GM20431 (cell line): Measurements from ENCODE around the gene DENND2A.
"Not testable (repeated sequence)": the region's sequence is repeated elsewhere in the genome, so short reads cannot be mapped to it uniquely, and the experiment has no call there.

ENCODE experiments used
- in situ Hi-C: fragments of 300-500 bp; cut with MseI, MboI; formaldehyde crosslinking; loops from one replicate; pipeline ENCODE4 v1.15.0; 2020; ENCODE audit warnings: low sequenced_read_pairs; ENCODE audit not compliant: unreplicated experiment

The DENND2A gene

DNA sequence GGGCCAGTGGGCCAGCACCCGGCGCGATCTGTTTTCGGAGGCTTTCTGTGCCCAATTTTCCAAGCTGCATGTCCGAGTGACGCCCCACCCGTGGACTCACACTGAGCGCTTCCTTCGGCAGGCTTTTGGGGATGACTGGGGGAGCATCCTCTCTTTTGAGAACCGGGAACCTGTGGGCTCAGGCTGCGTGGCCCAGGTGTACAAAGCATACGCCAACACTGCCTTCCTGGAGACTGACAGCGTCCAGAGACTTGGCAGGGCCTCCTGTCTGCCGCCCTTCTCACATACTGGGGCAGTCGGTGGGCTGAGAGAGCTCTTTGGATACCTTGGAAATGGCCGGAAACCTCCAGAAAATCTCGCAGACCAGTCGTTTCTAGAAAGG is 33.2 kb upstream of the DENND2A start:
- in situ Hi-C loops: no loop called here

DNA sequence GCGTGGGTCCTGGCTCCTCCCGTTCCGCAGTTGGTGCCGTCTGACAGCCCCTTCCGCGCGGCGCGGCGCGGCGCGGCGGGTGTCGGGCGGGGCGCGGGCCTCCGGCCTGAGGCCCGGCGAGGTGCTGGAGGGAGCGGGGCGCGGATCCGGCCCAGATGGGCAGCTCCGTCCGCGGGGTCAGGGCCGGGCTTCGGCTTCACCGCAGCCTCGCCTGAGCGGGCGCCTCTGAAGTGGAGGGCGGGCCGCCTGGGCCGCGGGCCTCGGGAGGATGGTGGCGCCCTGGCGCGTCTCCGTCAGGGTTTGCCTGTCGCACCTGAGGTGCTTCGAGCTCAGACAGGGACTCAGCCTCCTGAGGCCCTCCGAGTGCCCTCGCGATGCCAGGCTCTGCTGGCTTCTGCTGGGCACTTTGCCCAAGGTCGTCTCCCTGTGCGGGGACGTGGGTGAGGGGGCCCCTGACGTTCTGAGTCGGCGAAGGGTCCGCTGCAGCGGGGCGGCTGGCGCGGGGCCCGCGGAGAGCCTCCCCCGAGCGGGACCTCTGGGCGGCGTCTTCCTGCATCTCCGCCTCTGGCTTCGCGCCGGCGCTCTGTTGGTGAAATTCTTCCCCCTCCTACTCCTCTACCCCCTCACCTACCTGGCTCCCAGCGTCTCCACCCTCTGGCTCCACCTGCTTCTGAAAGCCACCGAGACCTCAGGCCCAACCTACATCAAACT is 32.6 kb upstream of the DENND2A start:
- in situ Hi-C loops: no loop called here

DNA sequence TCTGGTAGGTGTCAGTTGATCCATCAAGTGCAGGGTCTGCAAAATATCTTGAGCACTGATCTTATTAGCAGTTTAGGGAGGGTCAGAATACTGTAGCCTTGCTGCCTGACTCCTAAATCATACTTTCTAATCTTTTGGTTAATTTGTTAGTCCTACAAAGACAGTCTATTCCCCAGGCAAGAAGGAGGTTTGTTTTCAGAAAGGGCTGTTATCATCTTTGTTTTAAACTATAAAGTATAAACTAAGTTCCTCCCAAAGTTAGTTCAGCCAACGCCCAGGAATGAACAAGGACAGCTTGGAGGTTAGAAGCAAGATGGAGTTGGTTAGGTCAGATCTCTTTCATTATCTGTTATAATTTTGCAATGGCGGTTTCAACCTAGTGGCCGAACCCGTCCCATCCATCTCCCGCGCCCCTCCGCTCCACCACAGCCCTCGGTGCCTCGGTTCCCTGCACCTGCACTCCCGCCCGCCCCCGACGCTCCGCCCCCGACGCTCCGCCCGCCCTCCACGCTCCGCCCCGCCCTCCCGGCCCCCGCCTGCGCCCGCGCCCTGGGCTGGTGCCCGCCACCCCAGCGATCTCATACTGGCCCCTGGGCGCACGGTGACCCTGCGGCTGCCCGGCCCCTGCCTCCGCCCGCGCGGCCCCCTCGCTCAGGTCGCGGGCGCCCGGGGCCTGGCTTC is 31.9 kb upstream of the DENND2A start, which contains the start of gene ADCK2:
ADCK2 (plus strand) TSS at position 564 of the 681 bp plus-strand sequence. CDS start 386 bp downstream, outside the sequence.
- in situ Hi-C loops: no loop called here

DNA sequence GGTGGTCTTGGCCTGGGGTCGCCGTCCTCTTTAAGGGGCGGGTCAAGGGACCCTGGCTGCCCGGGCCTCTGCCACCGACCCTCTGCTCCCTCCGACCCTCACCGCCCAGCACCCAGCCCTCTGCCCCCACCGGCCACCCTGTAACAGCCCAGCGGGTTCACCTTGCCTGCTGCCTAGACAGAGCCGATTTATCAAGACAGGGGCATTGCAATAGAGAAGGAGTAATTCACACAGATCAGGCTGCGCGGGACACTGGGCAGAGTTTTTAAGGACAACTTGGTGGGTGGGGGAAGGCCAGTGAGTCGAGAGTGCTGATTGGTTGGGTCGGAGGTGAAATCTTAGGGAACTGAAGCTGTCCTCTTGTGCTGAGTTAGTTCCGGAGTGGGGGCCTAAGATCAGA is 31.4 kb upstream of the DENND2A start:
- in situ Hi-C loops: no loop called here

GRCh38 chr7:140670343-140670935 is 29.8 kb upstream of the DENND2A start:
- in situ Hi-C loops: no loop called here

DNA sequence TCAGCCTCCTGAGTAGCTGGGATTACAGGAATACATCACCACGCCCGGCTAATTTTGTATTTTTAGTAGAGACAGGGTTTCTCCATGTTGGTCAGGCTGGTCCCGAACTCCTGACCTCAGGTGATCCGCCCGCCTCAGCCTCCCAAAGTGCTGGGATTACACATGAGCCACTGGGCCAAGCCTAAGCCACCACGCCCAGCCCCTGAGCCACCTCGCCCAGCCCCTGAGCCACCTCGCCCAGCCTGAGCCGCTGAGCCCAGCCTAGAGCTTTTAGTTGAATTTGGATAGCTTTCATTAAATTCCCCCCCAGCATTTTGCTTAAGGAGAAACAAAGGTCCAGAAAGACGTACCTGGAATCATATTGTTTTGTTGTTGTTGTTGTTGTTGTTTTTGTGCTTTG is 29.2 kb upstream of the DENND2A start:
- in situ Hi-C loops: not testable (repeated sequence)

DNA sequence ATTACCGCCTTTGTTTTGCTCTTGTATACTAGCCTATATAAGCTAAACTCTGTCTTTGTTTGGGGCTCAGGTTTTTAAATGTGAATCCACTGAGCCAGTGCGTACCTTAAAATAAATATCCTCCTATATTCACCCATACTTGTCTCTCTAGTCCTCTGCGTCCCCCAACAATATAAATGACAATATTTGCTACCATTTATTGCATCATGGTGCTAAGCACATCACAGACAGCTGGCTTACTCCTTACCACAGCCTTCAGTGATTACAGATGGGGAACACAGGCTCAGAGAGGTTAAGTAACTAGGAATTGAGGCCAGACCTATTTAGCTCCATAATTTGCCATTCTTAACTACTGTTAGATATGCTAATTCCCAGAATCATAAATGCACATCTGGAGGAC is 28.7 kb upstream of the DENND2A start:
- in situ Hi-C loops: no loop called here

GRCh38 chr7:140668641-140669040 is 28.0 kb upstream of the DENND2A start:
- in situ Hi-C loops: no loop called here

DNA sequence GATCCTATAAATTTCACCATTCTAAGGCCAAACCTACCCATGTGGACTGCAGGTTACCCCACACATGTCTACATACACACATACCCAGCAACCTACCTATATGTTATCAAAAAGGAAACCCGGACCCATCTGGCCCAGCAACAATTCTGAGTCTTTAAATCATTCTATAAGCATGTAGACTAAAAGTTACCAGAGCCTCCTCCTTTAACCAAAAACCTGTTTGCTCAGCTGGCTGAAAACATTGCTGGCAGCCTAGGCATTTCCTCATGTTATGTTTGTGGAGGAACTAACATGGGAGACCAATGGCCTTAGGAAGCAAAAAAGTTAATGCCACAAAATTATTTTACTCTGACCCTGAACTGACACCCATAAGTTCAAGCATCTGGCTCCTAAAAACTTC is 26.9 kb upstream of the DENND2A start:
- in situ Hi-C loops: no loop called here

DNA sequence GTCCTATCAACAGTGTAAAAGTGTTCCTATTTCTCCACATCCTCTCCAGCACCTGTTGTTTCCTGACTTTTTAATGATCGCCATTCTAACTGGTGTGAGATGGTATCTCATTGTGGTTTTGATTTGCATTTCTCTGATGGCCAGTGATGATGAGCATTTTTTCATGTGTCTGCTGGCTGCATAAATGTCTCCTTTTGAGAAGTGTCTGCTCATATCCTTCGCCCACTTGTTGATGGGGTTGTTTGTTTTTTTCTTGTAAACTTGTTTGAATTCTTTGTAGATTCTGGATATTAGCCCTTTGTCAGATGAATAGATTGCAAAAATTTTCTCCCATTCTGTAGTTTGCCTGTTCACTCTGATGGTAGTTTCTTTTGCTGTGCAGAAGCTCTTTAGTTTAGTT is 22.3 kb upstream of the DENND2A start:
- in situ Hi-C loops: not testable (repeated sequence)

GRCh38 chr7:140661124-140661523 is 20.5 kb upstream of the DENND2A start:
- in situ Hi-C loops: no loop called here

DNA sequence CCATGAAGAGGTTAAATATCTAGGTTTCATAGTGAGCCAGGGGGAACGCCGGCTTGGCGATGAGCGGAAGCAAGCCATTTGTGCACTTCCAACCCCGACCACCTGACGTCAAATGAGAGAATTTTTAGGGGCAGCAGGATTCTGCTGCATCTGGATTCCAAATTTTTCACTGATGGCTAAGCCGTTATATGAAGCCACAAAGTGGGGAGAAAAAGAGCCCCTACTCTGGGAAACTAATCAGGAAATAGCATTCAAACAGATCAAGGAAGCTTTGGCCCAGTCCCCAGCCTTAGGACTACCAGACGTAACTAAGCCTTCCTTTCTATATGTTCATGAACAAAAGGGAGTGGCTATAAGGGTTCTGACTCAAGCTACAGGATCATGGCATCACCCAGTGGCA is 19.2 kb upstream of the DENND2A start:
- in situ Hi-C loops: loop anchor here (10.0 kb wide), 1 partner anchor 145 kb away; no protein-coding TSS in a partner anchor

GRCh38 chr7:140657891-140658290 is 17.3 kb upstream of the DENND2A start:
- in situ Hi-C loops: loop anchor here (10.0 kb wide), 1 partner anchor 143 kb away; no protein-coding TSS in a partner anchor

DNA sequence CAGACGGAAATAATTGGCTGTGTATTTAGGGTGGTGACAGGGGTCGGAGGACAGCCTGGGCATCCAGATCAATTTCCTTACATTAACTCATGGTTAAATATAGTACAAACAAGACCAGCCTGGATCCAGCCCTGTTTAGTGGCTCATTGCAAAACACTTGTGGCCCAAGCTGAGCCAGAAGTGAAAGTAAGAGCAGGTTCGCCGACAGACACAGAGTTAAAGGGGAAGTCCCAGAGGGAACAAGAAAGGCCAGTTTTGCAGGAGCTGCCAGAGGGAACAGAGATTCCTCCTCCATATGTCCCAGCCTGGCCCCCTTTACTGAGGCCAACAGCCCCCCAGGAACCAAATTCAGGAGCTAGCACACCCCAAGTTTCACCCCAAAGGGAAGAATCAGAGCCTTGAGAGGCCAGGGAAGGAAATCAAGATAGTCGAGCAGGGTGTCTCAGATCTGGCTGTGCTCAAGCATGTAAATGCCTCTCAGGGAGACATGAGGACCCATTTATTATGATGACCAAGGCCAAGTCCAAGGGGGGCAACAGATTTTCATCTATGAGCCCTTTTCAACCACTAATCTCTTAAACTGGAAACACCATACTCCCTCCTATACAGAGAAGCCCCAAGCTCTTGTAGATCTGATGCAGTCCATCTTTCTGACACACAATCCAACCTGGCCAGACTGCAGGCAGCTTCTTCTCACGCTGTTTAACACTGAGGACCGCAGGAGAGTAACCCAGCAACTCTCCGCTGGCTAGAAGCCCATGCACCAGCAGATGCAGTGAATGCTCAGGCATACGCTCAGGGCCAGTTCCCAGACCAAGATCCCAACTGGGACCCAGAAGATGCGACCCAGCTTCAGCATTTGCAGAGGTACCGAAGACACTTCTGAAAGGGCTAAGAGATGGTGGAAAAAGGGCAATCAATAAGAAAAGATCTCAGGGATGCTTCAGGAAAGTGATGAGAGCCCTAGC is 16.2 kb upstream of the DENND2A start:
- in situ Hi-C loops: loop anchor here (10.0 kb wide), 1 partner anchor 142 kb away; no protein-coding TSS in a partner anchor

GRCh38 chr7:140655511-140656408 is 15.1 kb upstream of the DENND2A start:
- in situ Hi-C loops: loop anchor here (10.0 kb wide), 1 partner anchor 141 kb away; no protein-coding TSS in a partner anchor

DNA sequence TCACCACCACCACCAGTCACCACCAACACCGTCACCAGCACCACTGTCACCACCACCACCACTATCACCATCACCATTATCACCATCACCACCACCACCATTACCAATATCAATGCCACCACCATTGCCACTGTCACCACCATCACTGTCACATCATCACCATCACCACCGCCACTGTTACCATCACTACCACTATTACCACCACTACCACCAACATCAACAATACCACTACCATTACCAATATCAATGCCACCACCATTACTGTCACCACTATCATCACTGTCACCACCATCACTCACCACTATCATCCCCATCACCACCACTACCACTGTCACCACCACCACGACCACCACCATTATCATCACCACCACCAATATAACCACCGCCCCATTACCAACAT is 14.0 kb upstream of the DENND2A start:
- in situ Hi-C loops: loop anchor here (10.0 kb wide), 1 partner anchor 140 kb away; no protein-coding TSS in a partner anchor

- in situ Hi-C loops: loop anchor here (10.0 kb wide), 1 partner anchor 139 kb away; no protein-coding TSS in a partner anchor
Observed at GRCh38 chr7:140654109-140654387, 13.4 kb upstream of the DENND2A start.

DNA sequence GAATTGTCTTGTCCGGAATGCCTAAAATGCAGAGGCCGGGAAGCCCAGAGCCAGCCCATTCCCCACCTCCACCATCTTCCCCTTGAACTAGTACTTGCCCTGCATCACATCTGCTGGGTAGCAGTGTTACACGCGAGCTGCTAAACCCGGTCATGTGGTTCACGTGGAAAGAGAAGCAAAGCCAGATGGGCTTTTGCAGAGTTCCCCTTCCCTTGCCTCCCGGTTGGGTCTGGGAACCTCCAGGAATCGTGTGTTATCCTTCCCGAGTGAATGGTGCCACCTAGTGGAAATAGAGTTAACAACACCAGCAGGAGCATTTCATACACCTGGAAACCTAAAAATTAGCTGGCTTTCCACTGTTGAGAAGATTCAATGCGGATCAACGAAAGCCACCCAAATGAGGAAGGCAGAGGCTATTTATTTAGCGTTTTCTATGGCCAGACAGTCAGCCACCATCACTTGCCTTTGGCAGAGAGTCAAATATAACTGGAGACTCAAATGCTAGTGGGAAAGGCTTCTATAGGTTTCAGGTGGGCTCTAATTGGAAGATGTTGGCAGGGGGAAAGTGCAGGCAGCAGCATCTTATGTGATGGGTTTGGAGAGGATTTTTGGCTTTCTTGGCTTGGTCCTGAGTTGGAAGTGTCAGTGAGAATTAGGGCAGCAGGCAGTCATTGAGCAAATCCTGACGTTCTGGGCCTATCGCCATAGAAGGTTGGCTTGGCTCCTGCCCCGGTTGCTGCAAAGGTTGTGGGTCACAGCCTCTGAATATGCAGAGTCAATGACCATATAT is 12.9 kb upstream of the DENND2A start:
- in situ Hi-C loops: loop anchor here (10.0 kb wide), 1 partner anchor 139 kb away; no protein-coding TSS in a partner anchor
